Activated T-helper 17 cell treated with anti-CD3 and anti-CD28 coated beads, Interleukin-2, amount 50 U/mL, for 72 hours (primary cell): ENCODE data around the gene BMERB1. TPM values are rescaled to one million over a fixed set of nuclear protein-coding genes. Genes with fewer than 3 reads are reported as not detected.
"Not testable (repeated sequence)": the region's sequence is repeated elsewhere in the genome, so short reads cannot be mapped to it uniquely, and the experiment has no call there.

Experiments
- ATAC-seq: fragments of 150-1000 bp; cut with Tn5 transposase; replicated peaks from 2 replicates; pipeline ENCODE4 v1.10.0; 2021; ENCODE audit warnings: mild to moderate bottlenecking, moderate library complexity
- H3K27ac Mint-ChIP-seq: one replicate; pipeline ENCODE4 v1.8.0; 2022; ENCODE audit warnings: mixed read lengths
- H3K27me3 Mint-ChIP-seq: one replicate; pipeline ENCODE4 v1.8.0; 2022; ENCODE audit warnings: mixed read lengths
- H3K36me3 Mint-ChIP-seq: one replicate; pipeline ENCODE4 v1.8.0; 2022; ENCODE audit warnings: low read depth, mild to moderate bottlenecking, mixed read lengths
- H3K4me1 Mint-ChIP-seq: one replicate; pipeline ENCODE4 v1.8.0; 2022; ENCODE audit warnings: mixed read lengths
- H3K4me3 Mint-ChIP-seq: one replicate; pipeline ENCODE4 v1.8.0; 2022; ENCODE audit warnings: mild to moderate bottlenecking, mixed read lengths
- H3K9me3 Mint-ChIP-seq: one replicate; pipeline ENCODE4 v1.8.0; 2022; ENCODE audit warnings: mixed read lengths
- total RNA-seq, 2 donors: library from RNA; stranded (reverse); gene quantifications; one replicate each; pipeline ENCODE4 v1.2.3, GENCODE V29; 2022

BMERB1 gene
- total RNA-seq, 2 donors from 2014 or later: 7.0 to 19.3 TPM

DNA sequence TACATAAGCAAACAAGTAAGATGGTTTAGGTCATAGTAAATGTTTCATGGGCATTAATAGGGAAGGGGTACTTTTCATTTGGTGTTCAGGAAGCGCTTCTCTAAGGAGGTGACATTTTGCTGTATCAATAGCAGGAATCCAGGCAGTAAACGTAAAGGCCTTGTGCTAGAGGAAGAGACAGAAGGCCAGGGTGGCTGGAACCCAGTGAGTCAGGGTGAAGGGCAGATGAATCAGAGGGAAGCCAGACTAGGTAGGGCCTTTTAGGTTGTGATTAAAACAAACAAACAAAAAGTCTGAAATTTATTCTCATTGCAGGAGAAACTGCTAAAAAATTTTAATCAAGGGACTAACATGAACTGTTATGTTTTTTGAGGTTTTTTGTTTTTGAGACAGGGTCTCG is 6.5 kb downstream of the BMERB1 start:
- H3K27ac Mint-ChIP-seq: no peak overlapping the region
- H3K27me3 Mint-ChIP-seq: peaks cover 2% of the 10 kb centered on the region
- H3K9me3 Mint-ChIP-seq: no peaks in the 10 kb centered on the region
- peaks cover 6% of the 10 kb centered on the region for H3K4me1 Mint-ChIP-seq
- peaks cover under 1% of the 10 kb centered on the region for H3K36me3 Mint-ChIP-seq
- no peak overlapping the region for H3K4me3 Mint-ChIP-seq
- peak; percentile 42 for ATAC-seq

DNA sequence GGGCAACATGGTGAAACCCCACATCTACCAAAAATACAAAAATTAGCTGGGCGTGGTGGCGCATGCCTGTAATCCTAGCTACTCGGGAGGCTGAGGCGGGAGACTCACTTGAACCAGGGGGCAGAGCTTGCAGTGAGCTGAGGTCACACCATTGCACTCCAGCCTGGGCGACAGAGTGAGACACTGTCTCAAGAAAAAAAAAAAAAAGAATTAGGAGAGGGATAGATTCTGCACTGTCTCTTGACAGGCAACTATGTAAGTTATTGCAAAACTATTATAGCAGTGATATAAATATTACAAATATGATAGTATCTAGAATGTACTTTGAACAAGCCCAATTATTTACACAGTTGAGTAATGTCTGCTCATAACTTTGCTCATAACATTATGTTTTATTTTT is 7.8 kb downstream of the BMERB1 start:
- not testable (repeated sequence) for H3K4me3 Mint-ChIP-seq, H3K27ac Mint-ChIP-seq, H3K36me3 Mint-ChIP-seq, H3K27me3 Mint-ChIP-seq, H3K4me1 Mint-ChIP-seq, ATAC-seq, H3K9me3 Mint-ChIP-seq

DNA sequence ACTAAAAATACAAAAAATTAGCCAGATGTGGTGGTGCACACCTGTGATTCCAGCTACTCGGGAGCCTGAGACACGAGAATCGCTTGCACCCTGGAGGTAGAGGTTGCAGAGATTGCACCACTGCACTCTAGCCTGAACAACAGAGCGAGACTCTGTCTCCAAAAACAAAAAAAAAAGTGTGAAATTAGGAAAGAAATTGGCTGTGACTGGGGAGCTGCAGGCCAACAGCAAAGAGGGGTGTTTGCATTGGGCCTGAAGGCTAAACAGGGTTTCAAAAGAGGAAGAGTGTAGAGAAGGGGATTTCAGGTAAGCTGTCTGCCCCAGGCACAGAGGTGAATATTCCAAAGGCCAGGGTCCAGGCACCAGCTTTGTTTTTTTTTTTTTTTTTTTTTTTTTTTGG is 9.4 kb downstream of the BMERB1 start:
- no peak overlapping the region for H3K4me3 Mint-ChIP-seq
- H3K36me3 Mint-ChIP-seq: no peaks in the 10 kb centered on the region
- ATAC-seq: no peak
- H3K27ac Mint-ChIP-seq: no peak overlapping the region
- peaks cover 4% of the 10 kb centered on the region for H3K4me1 Mint-ChIP-seq
- H3K9me3 Mint-ChIP-seq: no peaks in the 10 kb centered on the region
- no peaks in the 10 kb centered on the region for H3K27me3 Mint-ChIP-seq

DNA sequence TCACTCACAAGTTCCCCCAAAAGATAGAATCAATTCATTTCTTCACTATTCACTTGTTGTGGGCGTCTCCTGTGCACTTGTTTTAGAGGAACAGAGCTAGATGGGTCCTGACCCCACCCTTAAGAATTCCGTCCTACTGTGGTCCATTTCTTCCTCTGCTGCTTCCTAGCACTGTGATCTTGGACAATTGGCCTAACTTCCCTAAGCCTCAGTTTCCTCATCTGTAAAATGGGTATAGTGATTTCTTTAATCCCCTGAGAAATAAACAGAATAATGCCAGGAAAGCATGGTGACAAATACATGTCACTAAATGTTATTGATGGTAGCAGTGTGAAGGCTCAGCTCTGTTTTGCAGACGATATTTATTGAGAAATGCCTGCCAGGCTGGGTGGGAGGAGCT is 9.9 kb downstream of the BMERB1 start:
- H3K9me3 Mint-ChIP-seq: no peaks in the 10 kb centered on the region
- H3K4me1 Mint-ChIP-seq: peaks cover 4% of the 10 kb centered on the region
- H3K4me3 Mint-ChIP-seq: no peak overlapping the region
- H3K27ac Mint-ChIP-seq: no peak overlapping the region
- H3K27me3 Mint-ChIP-seq: no peaks in the 10 kb centered on the region
- H3K36me3 Mint-ChIP-seq: no peaks in the 10 kb centered on the region
- ATAC-seq: no peak

DNA sequence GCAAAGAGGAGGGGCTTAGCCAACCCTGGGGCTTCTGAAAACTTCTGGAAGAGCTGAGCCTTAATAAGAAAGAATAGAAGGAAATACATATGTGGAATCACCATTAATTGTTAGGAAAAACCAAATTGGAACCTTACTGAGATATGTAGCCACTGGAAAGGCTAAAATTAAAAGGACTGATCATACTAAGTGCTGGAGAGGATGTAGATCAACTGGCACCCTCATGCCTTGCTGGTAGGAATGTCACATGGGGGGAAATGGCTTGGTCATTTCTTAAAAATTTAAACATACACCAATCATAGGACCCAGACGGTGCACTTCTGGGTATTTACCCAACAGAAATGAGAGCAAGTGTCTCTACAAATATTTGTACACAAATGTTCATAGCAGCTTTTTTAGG is 11.1 kb downstream of the BMERB1 start:
- no peak for ATAC-seq
- Mint-ChIP-seq H3K27me3 (no peaks in the 10 kb centered on the region), H3K27ac (no peak overlapping the region), H3K4me1 (peaks cover 4% of the 10 kb centered on the region), H3K36me3 (no peaks in the 10 kb centered on the region), H3K9me3 (no peaks in the 10 kb centered on the region), H3K4me3 (no peak overlapping the region)

DNA sequence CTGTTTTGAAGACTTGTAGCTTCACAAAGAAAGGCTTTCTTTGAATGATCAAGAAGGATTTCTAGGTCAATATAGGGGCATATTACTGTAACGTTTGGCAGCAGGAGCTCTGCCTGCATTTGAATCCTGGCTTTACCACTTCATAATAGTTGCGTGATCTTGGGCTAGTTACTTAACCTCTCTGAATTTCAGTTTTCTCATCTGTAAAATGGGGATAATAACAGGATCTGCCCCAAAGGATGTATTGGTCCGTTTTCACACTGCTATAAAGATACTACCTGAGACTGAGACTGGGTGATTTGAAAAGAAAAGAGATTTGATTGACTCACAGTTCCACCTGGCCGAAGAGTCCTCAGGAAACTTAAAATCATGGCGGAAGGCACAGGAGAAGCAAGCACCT is 12.5 kb downstream of the BMERB1 start:
- no peaks in the 10 kb centered on the region for H3K4me1 Mint-ChIP-seq
- no peaks in the 10 kb centered on the region for H3K27me3 Mint-ChIP-seq
- no peak overlapping the region for H3K27ac Mint-ChIP-seq
- H3K9me3 Mint-ChIP-seq: no peaks in the 10 kb centered on the region
- H3K4me3 Mint-ChIP-seq: no peak overlapping the region
- no peaks in the 10 kb centered on the region for H3K36me3 Mint-ChIP-seq
- ATAC-seq: no peak

DNA sequence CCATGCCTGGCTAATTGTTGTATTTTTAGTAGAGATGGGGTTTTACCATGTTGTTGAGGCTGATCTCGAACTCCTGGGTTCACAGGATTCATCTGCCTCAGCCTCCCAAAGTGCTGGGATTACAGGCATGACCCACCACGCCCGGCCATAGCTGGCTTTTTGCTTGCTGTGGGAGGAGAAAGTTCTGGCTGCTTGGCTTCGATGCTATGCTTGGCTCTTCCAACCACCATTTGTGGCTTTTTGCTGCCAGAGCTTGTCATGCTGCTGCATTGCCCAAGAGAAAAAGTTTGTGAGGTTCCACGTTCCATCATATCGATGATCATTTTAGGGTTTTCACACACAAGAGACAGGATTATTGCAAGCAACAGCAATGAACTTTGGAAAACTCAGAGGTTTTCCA is 16.2 kb downstream of the BMERB1 start:
- Mint-ChIP-seq H3K4me3 (no peak overlapping the region), H3K9me3 (no peaks in the 10 kb centered on the region), H3K27ac (no peak overlapping the region), H3K36me3 (no peaks in the 10 kb centered on the region), H3K4me1 (no peaks in the 10 kb centered on the region), H3K27me3 (no peaks in the 10 kb centered on the region)
- ATAC-seq: no peak

DNA sequence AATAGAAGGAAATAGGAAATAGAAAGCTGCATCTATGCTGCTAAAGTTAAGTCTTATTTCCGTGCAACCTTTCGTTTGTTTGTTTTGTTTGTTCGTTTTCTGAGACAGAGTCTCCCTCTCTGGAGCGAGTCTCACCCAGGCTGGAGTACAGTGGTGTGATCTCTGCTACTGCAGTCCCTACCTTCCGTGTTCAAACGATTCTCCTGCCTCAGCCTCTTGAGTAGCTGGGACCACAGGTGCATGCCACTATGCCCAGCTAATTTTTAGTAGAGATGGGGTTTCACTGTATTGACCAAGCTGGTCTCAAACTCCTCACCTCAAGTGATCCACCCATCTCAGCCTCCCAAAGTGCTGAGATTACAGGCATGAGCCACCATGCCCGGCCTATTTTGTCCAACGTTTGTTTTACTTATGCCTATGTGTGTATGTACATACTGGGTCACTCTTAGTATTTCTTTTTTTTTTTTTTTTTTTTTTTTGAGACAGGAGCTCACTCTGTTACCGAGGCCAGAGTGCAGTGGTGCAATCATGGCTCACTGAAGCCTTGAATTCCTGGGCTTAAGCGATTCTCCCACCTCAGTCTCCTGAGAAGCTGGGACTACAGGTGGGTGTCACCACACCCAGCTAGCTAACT is 16.8 kb downstream of the BMERB1 start:
- no peaks in the 10 kb centered on the region for H3K36me3 Mint-ChIP-seq
- no peaks in the 10 kb centered on the region for H3K4me1 Mint-ChIP-seq
- H3K27me3 Mint-ChIP-seq: no peaks in the 10 kb centered on the region
- H3K27ac Mint-ChIP-seq: no peak overlapping the region
- H3K9me3 Mint-ChIP-seq: no peaks in the 10 kb centered on the region
- ATAC-seq: no peak
- H3K4me3 Mint-ChIP-seq: no peak overlapping the region

DNA sequence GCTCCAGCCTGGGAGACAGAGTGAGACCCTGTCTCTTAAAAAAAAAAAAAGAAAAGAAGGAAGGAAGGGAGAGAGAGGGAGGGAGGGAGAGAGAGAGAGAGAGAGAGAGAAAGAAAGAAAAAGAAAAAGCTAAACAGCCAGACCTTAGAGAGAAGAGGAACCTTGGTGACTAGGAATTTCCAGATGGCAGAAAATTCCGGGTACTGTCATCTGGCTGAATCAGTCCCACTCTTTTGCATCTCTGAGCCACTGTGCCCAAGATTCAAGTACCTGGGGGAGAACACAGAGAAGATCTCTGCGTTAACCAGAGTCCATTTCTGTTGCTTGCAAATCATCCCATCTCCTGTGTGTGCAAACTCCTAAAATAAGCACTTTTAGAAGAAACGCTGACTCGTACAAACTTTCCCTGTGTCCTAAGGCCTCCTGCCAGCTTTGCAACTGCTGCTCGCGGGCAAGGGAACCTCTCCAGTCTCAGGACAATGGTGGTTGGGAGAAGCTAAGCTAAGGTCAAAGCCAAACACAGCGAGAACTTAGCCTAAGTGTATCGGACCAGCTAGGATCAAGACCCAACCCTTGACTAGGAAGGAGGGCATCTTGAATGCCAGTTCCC is 18.0 kb downstream of the BMERB1 start:
- Mint-ChIP-seq H3K27ac (no peak overlapping the region), H3K27me3 (peaks cover under 1% of the 10 kb centered on the region), H3K9me3 (no peaks in the 10 kb centered on the region), H3K4me1 (no peaks in the 10 kb centered on the region), H3K4me3 (no peak overlapping the region), H3K36me3 (no peaks in the 10 kb centered on the region)
- ATAC-seq: no peak

DNA sequence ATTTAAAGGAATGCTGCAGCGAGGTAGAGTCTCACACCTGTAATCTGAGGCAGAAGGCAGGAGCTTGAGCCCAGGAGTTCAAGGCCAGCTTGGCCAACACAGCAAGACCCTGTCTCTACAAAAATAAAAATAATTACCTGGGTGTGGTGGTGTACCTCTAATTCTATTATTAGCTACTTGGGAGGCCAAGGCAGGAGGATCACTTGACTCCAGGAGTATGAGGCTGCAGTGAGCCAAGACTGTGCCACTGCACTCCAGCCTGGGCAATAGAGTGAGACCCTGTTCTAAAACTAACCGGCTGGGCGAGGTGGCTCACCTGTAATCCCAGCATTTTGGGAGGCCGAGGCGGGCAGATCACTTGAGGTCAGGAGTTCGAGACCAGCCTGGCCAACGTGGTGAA is 18.9 kb downstream of the BMERB1 start:
- ATAC-seq, H3K9me3 Mint-ChIP-seq, H3K4me3 Mint-ChIP-seq, H3K36me3 Mint-ChIP-seq, H3K27me3 Mint-ChIP-seq, H3K27ac Mint-ChIP-seq, H3K4me1 Mint-ChIP-seq: not testable (repeated sequence)

DNA sequence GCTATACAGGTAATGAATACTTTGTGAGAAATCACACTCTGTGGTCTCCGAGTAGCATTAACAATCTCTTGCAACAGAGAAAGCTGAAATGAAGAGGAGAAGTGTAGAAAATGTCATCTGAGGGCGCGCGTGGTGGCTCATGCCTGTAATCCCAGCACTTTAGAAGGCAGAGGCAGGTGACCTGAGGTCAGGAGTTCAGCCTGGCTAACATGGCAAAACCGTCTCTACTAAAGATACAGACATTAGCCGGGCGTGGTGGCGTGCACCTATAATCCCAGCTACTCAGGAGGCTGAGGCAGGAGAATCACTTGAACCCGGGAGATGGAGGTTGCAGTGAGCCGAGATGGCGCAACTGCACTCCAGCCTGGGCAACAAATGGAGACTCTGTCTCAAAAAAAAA is 20.5 kb downstream of the BMERB1 start:
- H3K36me3 Mint-ChIP-seq, H3K9me3 Mint-ChIP-seq, H3K4me1 Mint-ChIP-seq, H3K27ac Mint-ChIP-seq, H3K27me3 Mint-ChIP-seq, H3K4me3 Mint-ChIP-seq, ATAC-seq: not testable (repeated sequence)

DNA sequence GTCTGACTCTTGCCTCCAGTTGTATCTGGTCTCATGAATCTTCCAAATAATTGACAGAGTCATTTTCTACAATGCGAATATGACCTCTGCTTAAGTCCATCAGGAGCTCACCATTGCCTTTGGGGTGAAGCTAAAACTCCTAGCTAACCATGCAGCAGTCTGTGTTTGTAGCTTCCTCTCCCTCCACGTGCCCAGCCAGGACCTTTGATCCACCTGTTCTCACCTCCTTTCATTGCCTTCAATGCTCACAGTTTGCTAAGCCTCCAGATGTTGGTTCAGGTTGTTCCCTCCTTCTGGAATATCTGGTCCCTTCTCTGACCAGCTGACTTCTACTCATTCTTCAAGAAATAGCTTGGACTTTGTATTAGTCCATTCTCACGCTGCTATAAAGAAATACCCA is 23.0 kb downstream of the BMERB1 start:
- no peak overlapping the region for H3K27ac Mint-ChIP-seq
- no peak for ATAC-seq
- H3K27me3 Mint-ChIP-seq: peaks cover 3% of the 10 kb centered on the region
- no peak overlapping the region for H3K4me3 Mint-ChIP-seq
- H3K9me3 Mint-ChIP-seq: no peaks in the 10 kb centered on the region
- H3K36me3 Mint-ChIP-seq: no peaks in the 10 kb centered on the region
- no peaks in the 10 kb centered on the region for H3K4me1 Mint-ChIP-seq

DNA sequence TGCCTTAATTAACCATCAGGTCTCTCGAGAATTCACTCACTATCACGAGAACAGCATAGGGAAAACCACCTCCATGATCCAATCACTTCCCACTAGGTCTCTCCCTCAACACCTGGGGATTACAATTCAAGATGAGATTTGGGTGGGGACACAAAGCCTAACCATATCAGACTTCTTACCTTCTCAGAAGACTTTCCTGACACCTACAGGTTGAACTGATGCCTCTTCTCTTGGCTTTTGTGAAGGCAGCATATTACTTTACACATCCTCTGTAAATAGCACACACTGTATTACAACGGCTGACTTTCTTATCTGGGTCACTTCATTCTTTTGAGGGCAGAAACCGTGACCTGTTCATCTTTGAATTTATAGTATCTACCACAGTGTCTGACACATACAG is 23.6 kb downstream of the BMERB1 start:
- Mint-ChIP-seq H3K4me3 (no peak overlapping the region), H3K4me1 (no peaks in the 10 kb centered on the region), H3K9me3 (no peaks in the 10 kb centered on the region), H3K36me3 (no peaks in the 10 kb centered on the region), H3K27me3 (peaks cover 3% of the 10 kb centered on the region), H3K27ac (no peak overlapping the region)
- no peak for ATAC-seq

DNA sequence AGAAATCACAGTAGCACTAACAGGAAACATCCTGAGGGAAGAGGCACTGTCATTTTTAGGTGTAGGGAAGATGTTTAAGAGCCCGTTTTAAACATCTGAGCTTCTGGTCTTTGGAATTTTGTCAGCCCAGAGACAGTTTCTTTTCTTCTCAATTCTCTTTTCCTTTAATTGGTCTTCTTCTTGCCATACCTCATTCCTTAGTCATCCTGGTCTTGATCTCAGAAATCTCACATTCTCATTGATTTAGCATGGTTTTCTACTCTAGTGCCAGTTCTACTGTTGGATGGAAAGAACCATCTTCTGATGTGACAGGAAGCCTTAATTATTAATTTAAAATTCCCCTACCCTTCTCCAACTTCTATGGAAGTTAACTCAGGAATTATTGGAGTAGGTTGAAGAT is 25.4 kb downstream of the BMERB1 start:
- Mint-ChIP-seq H3K4me3 (no peak overlapping the region), H3K27ac (no peak overlapping the region), H3K36me3 (no peaks in the 10 kb centered on the region), H3K4me1 (no peaks in the 10 kb centered on the region), H3K27me3 (peaks cover 3% of the 10 kb centered on the region), H3K9me3 (no peaks in the 10 kb centered on the region)
- no peak for ATAC-seq

DNA sequence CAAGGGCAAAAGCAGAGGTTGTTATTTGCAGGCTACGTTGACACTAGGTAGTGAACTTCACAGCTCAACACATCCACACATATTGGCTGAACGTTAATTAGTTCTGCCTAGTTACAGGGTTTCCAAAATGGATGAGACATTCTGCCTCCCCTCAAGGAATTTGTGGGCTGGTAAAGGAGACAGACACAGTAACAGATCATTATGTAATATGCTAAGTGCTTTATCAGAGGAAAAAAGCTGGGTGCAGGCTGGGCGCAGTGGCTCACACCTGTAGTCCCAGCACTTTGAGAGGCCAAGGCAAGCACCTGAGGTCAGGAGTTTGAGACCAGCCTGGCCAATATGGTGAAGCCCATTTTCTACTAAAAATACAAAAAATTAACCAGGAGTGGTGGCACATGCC is 26.2 kb downstream of the BMERB1 start:
- no peak overlapping the region for H3K4me3 Mint-ChIP-seq
- ATAC-seq: no peak
- no peaks in the 10 kb centered on the region for H3K36me3 Mint-ChIP-seq
- H3K9me3 Mint-ChIP-seq: no peaks in the 10 kb centered on the region
- H3K27ac Mint-ChIP-seq: no peak overlapping the region
- no peaks in the 10 kb centered on the region for H3K4me1 Mint-ChIP-seq
- H3K27me3 Mint-ChIP-seq: peaks cover 3% of the 10 kb centered on the region

DNA sequence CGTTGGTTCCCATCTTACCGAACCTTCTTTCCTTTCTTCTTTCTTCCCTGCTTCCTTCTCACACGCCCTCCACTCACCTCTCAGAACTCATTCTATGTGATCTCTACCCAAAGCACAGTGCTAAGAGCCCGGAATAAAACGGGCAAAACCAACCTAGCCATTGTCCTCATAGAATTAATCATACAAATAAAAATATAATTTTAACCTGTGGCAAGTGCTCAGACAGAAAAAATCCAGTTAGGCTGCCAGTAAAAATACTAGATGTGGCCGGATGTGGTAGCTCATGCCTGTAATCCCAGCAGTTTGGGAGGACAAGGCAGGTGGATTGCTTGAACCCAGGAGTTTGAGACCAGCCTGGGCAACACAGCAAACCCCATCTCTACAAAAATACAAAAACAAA is 27.0 kb downstream of the BMERB1 start:
- no peak overlapping the region for H3K27ac Mint-ChIP-seq
- no peaks in the 10 kb centered on the region for H3K9me3 Mint-ChIP-seq
- H3K4me3 Mint-ChIP-seq: no peak overlapping the region
- no peaks in the 10 kb centered on the region for H3K4me1 Mint-ChIP-seq
- ATAC-seq: no peak
- peaks cover 3% of the 10 kb centered on the region for H3K27me3 Mint-ChIP-seq
- H3K36me3 Mint-ChIP-seq: no peaks in the 10 kb centered on the region
